Pancreas (tissue), 10 donors: ENCODE measurements around the gene LRFN4. TPM values are rescaled to one million over a fixed set of nuclear protein-coding genes. Genes with fewer than 3 reads are reported as not detected.

Experiments
- ATAC-seq, 4 donors: fragments of 200-7000 bp; cut with Tn5 transposase; one replicate each; pipeline versions ENCODE4 v1.8.0 to v1.9.1; 2020; ENCODE audit warnings: mild to moderate bottlenecking in 4 of 4, moderate library complexity in 4 of 4
- DNase-seq, 6 donors: peaks; one replicate each; pipeline ENCODE4 v3.0.0-alpha.2; 2020
- FAIRE-seq: peaks from 2 replicates; lab custom pipeline; 2012; peaks lifted over from hg19 to GRCh38; lab: Jason Lieb, UNC
- H3K27ac ChIP-seq, 4 donors: fragments of 200-600 bp; sonication (generic); 1 replicate in 3 of 4; 2 replicates in 1 of 4; pipeline versions ENCODE4 v1.5.0 to v1.8.0; 2020
- H3K27me3 ChIP-seq, 4 donors: fragments of 200-600 bp; one replicate each; pipeline ENCODE4 v1.8.0; 2021
- H3K36me3 ChIP-seq, 3 donors: fragments of 200-600 bp; sonication (generic) in 1 of 3; one replicate each; pipeline versions ENCODE4 v1.5.0 to v1.8.0; 2020 to 2021
- H3K4me1 ChIP-seq, 3 donors: fragments of 200-600 bp; one replicate each; pipeline ENCODE4 v1.8.0; 2021
- H3K4me3 ChIP-seq, 4 donors: fragments of 200-600 bp; sonication (generic) in 2 of 4; one replicate each; pipeline versions ENCODE4 v1.5.0 to v1.8.0; 2020 to 2021
- H3K9me3 ChIP-seq, 4 donors: fragments of 200-600 bp; one replicate each; pipeline ENCODE4 v1.8.0; 2021
- WGBS, 2 donors: extraction: QIAGEN DNeasy Blood & Tissue Kit; methylation state at CpG; one replicate each; pipeline ENCODE4 v1.1.7; 2013; 5-methylcytosine and 5-hydroxymethylcytosine counted together
- intact Hi-C, 3 donors: fragments of 100-400 bp; cut with DNase I; formaldehyde crosslinking; loops; one replicate each; pipeline versions ENCODE4 v1.11.1 to v1.14.2; 2022
- polyA plus RNA-seq, 2 donors: library from polyadenylated mRNA; stranded (reverse); fragments of 200-250 nt; gene quantifications; one replicate each; pipeline ENCODE4 v1.2.3, GENCODE V29; 2013
- total RNA-seq, 6 donors: library from RNA; stranded (reverse); fragmentation: NEBNext Ultra II Directional in 4 of 6; extraction: Animal tissue kit (Norgen Biotek cat#: 25700) in 4 of 6; gene quantifications; one replicate each; pipeline versions ENCODE4 v1.2.1 to v1.2.4, GENCODE V29; 2021 to 2023
- TF ChIP-seq, protein P1 (sequence below), 4 donors: fragments of 200-600 bp; sonication (generic) in 3 of 4; IDR thresholded peaks; one replicate each; pipeline versions ENCODE4 v1.5.0 to v1.8.0; 2021; ENCODE audit warnings: antibody characterized with exemption in 4 of 4
- donor health status: healthy with polysubstance abuse.
- donor health status: DM: no; HTN: no; CAD: no; lungs with moderate emphysema.
- donor health status: DM: no; HTN: no; CAD: no.
- donor health status: control.
- donor health status: control.
- donor health status: Bipolar disorder and iron deficiency.
- donor health status: DM: yes; HTN: yes; CAD: no.
- donor health status: DM: no; HTN: no; CAD: no.
- donor health status: DM: no; HTN: no; CAD: no.
- donor health status: DM: yes; HTN: yes; CAD: no.

The LRFN4 gene
- total and polyA plus RNA-seq, 8 donors: 0.51 to 7.8 (median 2.8) TPM

DNA sequence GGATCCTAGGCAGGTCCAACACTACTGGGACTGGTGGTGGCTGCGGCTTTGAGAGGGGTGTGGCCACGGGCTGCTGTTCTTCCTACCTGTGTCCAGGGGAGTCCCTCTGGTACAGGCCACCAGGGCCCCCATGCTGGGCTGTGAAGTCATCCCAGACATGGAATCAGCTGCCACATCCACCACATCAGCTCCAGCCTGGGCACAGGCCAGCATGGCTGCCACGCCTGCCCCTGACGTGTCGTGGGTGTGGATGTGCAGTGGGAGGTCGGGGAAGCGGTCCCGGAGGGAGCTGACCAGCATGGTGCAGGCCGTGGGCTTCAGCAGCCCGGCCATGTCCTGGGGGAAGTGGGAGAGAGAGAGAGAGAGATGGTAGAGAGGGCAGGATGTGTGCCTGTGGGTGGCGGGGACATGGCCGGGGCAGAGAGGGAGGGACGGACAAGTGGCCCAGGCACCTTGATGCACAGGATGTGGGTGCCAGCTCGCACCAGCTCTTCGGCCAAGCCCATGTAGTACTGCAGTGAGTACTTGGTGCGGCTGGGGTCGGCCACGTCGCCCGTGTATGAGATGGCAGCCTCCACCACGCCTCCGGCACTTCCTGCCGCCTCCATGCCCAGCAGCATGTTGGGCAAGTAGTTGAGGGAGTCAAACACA, 6.2 kb upstream of the LRFN4 start:
- no peak for ATAC-seq
- H3K36me3 ChIP-seq: peaks cover 0 to 4% (median 0%) of the 10 kb centered on the region in 3 donors
- FAIRE-seq: no peak
- H3K9me3 ChIP-seq: no peaks in the 10 kb centered on the region
- H3K4me3 ChIP-seq: no peak overlapping the region
- peaks cover 0 to 5% (median 5%) of the 10 kb centered on the region in 3 donors for H3K4me1 ChIP-seq
- 90 to 94% methylated on average over 23 of the region's 23 CpGs for WGBS, 2 donors
- intact Hi-C loops: no loop called here
- no peaks in the 10 kb centered on the region for H3K27me3 ChIP-seq
- no peak overlapping the region for H3K27ac ChIP-seq
- TF ChIP-seq, protein P1, sequence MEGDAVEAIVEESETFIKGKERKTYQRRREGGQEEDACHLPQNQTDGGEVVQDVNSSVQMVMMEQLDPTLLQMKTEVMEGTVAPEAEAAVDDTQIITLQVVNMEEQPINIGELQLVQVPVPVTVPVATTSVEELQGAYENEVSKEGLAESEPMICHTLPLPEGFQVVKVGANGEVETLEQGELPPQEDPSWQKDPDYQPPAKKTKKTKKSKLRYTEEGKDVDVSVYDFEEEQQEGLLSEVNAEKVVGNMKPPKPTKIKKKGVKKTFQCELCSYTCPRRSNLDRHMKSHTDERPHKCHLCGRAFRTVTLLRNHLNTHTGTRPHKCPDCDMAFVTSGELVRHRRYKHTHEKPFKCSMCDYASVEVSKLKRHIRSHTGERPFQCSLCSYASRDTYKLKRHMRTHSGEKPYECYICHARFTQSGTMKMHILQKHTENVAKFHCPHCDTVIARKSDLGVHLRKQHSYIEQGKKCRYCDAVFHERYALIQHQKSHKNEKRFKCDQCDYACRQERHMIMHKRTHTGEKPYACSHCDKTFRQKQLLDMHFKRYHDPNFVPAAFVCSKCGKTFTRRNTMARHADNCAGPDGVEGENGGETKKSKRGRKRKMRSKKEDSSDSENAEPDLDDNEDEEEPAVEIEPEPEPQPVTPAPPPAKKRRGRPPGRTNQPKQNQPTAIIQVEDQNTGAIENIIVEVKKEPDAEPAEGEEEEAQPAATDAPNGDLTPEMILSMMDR (IDR thresholded peaks at IDR 0.05): no peak
- peak in 3 of 6 donors; percentile 32 to 72 (median 50) for DNase-seq

DNA sequence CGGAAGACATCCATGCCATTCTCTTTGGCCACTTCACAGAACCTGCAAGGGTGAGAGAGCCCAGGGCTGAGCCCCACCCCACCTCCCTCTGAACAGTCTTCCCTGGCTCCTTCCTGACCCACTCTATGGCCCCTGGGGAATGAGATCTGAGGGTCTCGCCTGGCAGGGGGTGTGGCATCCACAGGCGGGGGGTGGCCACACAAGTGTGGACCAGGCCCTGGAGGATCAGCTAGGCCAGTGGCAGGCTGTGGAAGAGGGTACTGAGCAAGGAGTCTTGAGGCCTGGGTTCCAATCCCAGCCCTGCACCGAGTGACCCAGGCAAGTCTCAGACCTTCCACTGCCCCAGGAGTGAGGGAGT, 5.6 kb upstream of the LRFN4 start:
- peak in 3 of 6 donors; percentile 7 to 36 (median 19) for DNase-seq
- no peaks in the 10 kb centered on the region for H3K27me3 ChIP-seq

DNA sequence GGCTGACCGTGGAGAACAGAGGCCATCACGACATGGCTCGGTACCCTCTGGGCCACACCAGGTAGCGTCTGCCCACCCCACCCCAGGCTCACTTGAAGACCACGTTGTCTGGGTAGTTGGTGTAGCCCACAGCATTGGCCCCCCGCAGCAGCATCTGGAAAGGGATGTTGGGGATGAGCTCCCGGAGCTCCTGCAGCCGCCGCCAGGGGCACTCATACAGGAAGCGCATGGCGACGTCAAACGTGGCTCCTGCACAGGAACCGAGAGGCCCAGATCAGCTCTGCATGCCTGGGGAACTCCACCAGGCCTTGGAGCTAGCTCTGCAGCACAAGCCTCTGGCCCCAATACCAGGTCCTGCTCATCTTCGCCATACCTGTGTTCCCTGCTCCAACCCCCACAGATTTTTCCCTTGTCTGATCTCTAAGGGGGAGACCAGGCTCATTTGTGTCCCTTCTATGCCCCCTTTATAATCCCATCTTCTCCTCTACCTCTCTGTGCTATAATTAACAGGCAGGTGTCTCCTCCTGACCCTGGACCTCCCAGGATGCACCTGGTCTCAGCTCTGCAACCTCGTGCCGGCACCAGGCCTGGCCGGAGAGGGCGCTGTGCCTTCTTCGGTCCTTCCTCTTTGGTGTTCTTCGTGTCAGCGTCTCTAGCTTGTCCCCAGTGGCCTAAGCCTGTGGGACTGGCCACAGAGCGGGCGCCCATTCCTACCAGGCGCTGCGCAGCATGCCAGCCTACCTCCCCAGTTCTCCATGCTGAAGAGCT, 5.0 kb upstream of the LRFN4 start:
- no peak for FAIRE-seq
- TF ChIP-seq, protein P1 (IDR thresholded peaks at IDR 0.05): no peak
- Histone ChIP-seq H3K4me1 (peaks cover 0 to 6% (median 5%) of the 10 kb centered on the region in 3 donors), H3K36me3 (no peaks in the 10 kb centered on the region), H3K27ac (no peak overlapping the region), H3K27me3 (no peaks in the 10 kb centered on the region), H3K4me3 (no peak overlapping the region), H3K9me3 (no peaks in the 10 kb centered on the region)
- no peak for ATAC-seq
- 77% methylated on average over 26 of the region's 26 CpGs for WGBS, 2 donors
- intact Hi-C loops: no loop called here
- peak in 2 of 6 donors; percentile 18 to 49 for DNase-seq

More for the DNA sequence above, 5.6 kb upstream of the LRFN4 start:
- peaks cover 0 to 6% (median 5%) of the 10 kb centered on the region in 3 donors for H3K4me1 ChIP-seq
- 82 to 96% methylated on average over 4 of the region's 4 CpGs for WGBS, 2 donors
- TF ChIP-seq, protein P1 (IDR thresholded peaks at IDR 0.05): no peak
- ATAC-seq (no peak), FAIRE-seq (no peak)
- intact Hi-C loops: no loop called here
- H3K4me3 ChIP-seq: no peak overlapping the region
- no peaks in the 10 kb centered on the region for H3K36me3 ChIP-seq
- no peak overlapping the region for H3K27ac ChIP-seq
- H3K9me3 ChIP-seq: no peaks in the 10 kb centered on the region

DNA sequence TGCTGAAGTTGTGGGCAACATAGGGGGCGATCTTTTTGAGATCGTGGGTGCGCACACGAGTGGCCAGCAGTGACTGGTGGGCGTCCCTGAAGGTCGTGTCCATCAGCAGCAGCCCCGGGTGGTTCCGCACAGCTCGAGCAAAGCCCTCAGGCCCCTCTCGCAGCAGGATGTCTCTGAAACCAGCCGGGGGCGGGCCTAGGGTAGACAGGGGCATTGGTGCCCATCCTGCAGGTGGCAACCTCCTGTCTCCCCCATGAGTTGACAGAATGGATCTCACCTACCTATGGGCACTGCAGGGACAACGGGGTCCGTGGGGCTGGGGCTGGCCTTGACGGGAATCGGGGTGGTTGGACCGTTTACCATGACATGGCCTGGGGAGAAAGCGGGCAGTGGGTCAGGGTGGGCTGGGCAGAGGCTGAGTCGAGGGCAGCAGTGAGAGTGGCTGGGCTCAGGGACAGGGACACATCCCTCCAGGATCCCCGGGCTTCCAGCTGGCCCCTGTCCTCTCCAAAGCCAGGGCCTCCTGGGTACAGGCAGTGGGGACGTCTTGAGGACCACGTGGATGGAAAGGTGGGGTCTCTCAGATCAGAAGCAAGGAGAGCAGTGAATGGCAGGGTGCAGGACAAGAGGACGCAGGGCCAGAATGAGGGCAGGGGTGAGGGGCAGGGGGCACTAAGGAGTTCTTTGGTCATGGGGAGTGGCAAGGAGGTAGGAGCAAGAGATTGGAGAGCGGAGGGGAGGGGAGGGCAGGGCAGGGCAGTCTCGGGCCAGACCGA, 4.2 kb upstream of the LRFN4 start:
- 81 to 84% methylated on average over 26 of the region's 26 CpGs for WGBS, 2 donors
- peak in 3 of 6 donors; percentile 23 to 62 (median 45) for DNase-seq

More for the DNA sequence above, 4.2 kb upstream of the LRFN4 start:
- H3K27ac ChIP-seq: no peak overlapping the region
- H3K4me1 ChIP-seq: peaks cover 0 to 6% (median 5%) of the 10 kb centered on the region in 3 donors
- no peaks in the 10 kb centered on the region for H3K27me3 ChIP-seq
- TF ChIP-seq, protein P1 (IDR thresholded peaks at IDR 0.05): no peak
- H3K4me3 ChIP-seq: no peak overlapping the region
- intact Hi-C loops: no loop called here
- no peaks in the 10 kb centered on the region for H3K9me3 ChIP-seq
- FAIRE-seq (no peak), ATAC-seq (no peak)
- H3K36me3 ChIP-seq: no peaks in the 10 kb centered on the region
